Left ventricle myocardium superior (tissue), 1 donor: ENCODE results near the gene IQCF6. TPM values are rescaled to one million over a fixed set of nuclear protein-coding genes. Genes with fewer than 3 reads are reported as not detected.

ENCODE experiments used
- total RNA-seq: library from RNA; stranded (reverse); fragmentation: NEBNext Ultra II Directional; extraction: Animal tissue kit (Norgen Biotek cat#: 25700); gene quantifications from one replicate; pipeline ENCODE4 v1.2.1, GENCODE V29; 2021
- donor health status: DM: no; HTN: yes; CAD: no; lungs with severe emphysema.

The IQCF6 gene
- total RNA-seq, 1 donor from 2014 or later = not detected

Other genes starting within 250 kb of the IQCF6 start
- gene RAD54L2, start 240.5 kb downstream of the IQCF6 start, total RNA-seq = 10.4 TPM
- 36.2 TPM for gene TEX264, start 108.0 kb downstream of the IQCF6 start, total RNA-seq
- 0.07 TPM for gene GRM2, start 72.2 kb downstream of the IQCF6 start, total RNA-seq
- not detected for gene IQCF2, start 82.4 kb upstream of the IQCF6 start, total RNA-seq
- not detected for gene IQCF5, start 96.4 kb upstream of the IQCF6 start, total RNA-seq
- gene IQCF1, start 124.1 kb upstream of the IQCF6 start, total RNA-seq = not detected
- gene RRP9, start 162.7 kb upstream of the IQCF6 start, total RNA-seq = 8.2 TPM
- 14.7 TPM for gene PARP3, start 163.1 kb upstream of the IQCF6 start, total RNA-seq
- gene GPR62, start 176.1 kb upstream of the IQCF6 start, total RNA-seq = 0.15 TPM
- 71.6 TPM for gene PCBP4, start 188.2 kb upstream of the IQCF6 start, total RNA-seq
- gene ABHD14B, start 194.8 kb upstream of the IQCF6 start, total RNA-seq = 13.1 TPM
- gene ABHD14A, start 195.8 kb upstream of the IQCF6 start, total RNA-seq = 27.0 TPM
- gene ACY1, start 204.3 kb upstream of the IQCF6 start, total RNA-seq = 18.5 TPM
- 663 TPM for gene RPL29, start 216.7 kb upstream of the IQCF6 start, total RNA-seq